Vagina (tissue), 2 donors: ENCODE measurements around the gene FNDC11.

ENCODE experiments used
- CTCF ChIP-seq, 3 experiments: fragments of 450-650 bp in 2 of 3; fragments of 200-600 bp in 1 of 3; sonication (generic) in 1 of 3; IDR thresholded peaks; one replicate each; pipeline ENCODE4 v1.5.1; 2017 to 2019; ENCODE audit warnings: antibody characterized with exemption in 3 of 3, mild to moderate bottlenecking in 2 of 3, moderate library complexity in 2 of 3
- POLR2A ChIP-seq, 2 donors: fragments of 450-650 bp; IDR thresholded peaks; one replicate each; pipeline ENCODE4 v1.6.1; 2017; ENCODE audit warnings: antibody characterized with exemption in 2 of 2, mild to moderate bottlenecking in 2 of 2, moderate library complexity in 2 of 2
- POLR2AphosphoS5 ChIP-seq, 2 donors: sonication (generic); formaldehyde crosslinking; IDR thresholded peaks; one replicate each; pipeline ENCODE4 v1.9.0; 2017; ENCODE audit warnings: antibody characterized with exemption in 2 of 2, mild to moderate bottlenecking in 2 of 2, low read depth in 1 of 2; ENCODE audit not compliant: insufficient read depth in 1 of 2

- TF ChIP-seq POLR2AphosphoS5 (IDR thresholded peaks at IDR 0.05; ENCODE audit: insufficient read depth in 1 of 2, low read depth in 1 of 2) (no peak), CTCF (IDR thresholded peaks at IDR 0.05) (no peak), POLR2A (IDR thresholded peaks at IDR 0.05) (no peak)
Measured at GRCh38 chr20:63597651-63598478, 43.9 kb downstream of the FNDC11 start.
